Gastroesophageal sphincter (tissue), 4 donors: ENCODE measurements around the gene C11orf42. TPM values are rescaled to one million over a fixed set of nuclear protein-coding genes. Genes with fewer than 3 reads are reported as not detected.

ENCODE experiments used
- ATAC-seq: fragments of 150-250 bp; one replicate; pipeline ENCODE4 v1.9.1; 2016; ENCODE audit warnings: mild to moderate bottlenecking, moderate library complexity
- H3K27ac ChIP-seq, 4 donors: fragments of 200-600 bp; sonication (generic) in 3 of 4; 1 replicate in 3 of 4; 2 replicates in 1 of 4; pipeline ENCODE4 v1.5.1; 2016 to 2019
- H3K27me3 ChIP-seq: fragments of 200-600 bp; sonication (generic); one replicate; pipeline ENCODE4 v1.5.1; 2019
- H3K36me3 ChIP-seq, 2 donors: fragments of 200-600 bp; sonication (generic); one replicate each; pipeline ENCODE4 v1.5.1; 2019; ENCODE audit warnings: control low read depth in 1 of 2
- H3K4me1 ChIP-seq, 3 donors: fragments of 200-600 bp; sonication (generic); 1 replicate in 2 of 3; 2 replicates in 1 of 3; pipeline ENCODE4 v1.5.1; 2016 to 2019; ENCODE audit warnings: control low read depth in 2 of 3
- H3K4me3 ChIP-seq, 2 donors: fragments of 200-600 bp; sonication (generic); one replicate each; pipeline ENCODE4 v1.5.1; 2019; ENCODE audit warnings: mild to moderate bottlenecking in 1 of 2, moderate library complexity in 1 of 2
- H3K9me3 ChIP-seq, 3 donors: fragments of 200-600 bp; sonication (generic); one replicate each; pipeline ENCODE4 v1.5.1; 2017 to 2019; ENCODE audit warnings: control low read depth in 2 of 3
- CTCF ChIP-seq, 4 experiments: fragments of 200-600 bp in 2 of 4; fragments of 450-650 bp in 2 of 4; sonication (generic) in 1 of 4; IDR thresholded peaks; one replicate each; pipeline ENCODE4 v1.5.1; 2017 to 2019; ENCODE audit warnings: antibody characterized with exemption in 4 of 4, mild to moderate bottlenecking in 2 of 4, moderate library complexity in 2 of 4
- EP300 ChIP-seq: sonication (generic); formaldehyde crosslinking; IDR thresholded peaks from one replicate; pipeline ENCODE4 v1.6.1; 2017; ENCODE audit warnings: antibody characterized with exemption, mild to moderate bottlenecking
- POLR2A ChIP-seq, 2 donors: fragments of 450-650 bp; IDR thresholded peaks; one replicate each; pipeline ENCODE4 v1.6.1; 2017; ENCODE audit warnings: antibody characterized with exemption in 2 of 2, mild to moderate bottlenecking in 2 of 2, moderate library complexity in 1 of 2
- POLR2AphosphoS5 ChIP-seq: sonication (generic); formaldehyde crosslinking; IDR thresholded peaks from one replicate; pipeline ENCODE4 v1.6.1; 2017; ENCODE audit warnings: antibody characterized with exemption
- WGBS, 2 donors: methylation state at CpG; one replicate each; pipeline ENCODE4 v1.1.5; 2018; ENCODE audit warnings: low coverage in 1 of 2; 5-methylcytosine and 5-hydroxymethylcytosine counted together
- total RNA-seq, 4 donors: library from RNA; depleted of rRNA; stranded (reverse); fragments of >200 nt; gene quantifications; one replicate each; pipeline ENCODE4 v1.1.0, GENCODE V29; 2016

Gene C11orf42
- total RNA-seq, 4 donors from 2014 or later, result not detected

DNA sequence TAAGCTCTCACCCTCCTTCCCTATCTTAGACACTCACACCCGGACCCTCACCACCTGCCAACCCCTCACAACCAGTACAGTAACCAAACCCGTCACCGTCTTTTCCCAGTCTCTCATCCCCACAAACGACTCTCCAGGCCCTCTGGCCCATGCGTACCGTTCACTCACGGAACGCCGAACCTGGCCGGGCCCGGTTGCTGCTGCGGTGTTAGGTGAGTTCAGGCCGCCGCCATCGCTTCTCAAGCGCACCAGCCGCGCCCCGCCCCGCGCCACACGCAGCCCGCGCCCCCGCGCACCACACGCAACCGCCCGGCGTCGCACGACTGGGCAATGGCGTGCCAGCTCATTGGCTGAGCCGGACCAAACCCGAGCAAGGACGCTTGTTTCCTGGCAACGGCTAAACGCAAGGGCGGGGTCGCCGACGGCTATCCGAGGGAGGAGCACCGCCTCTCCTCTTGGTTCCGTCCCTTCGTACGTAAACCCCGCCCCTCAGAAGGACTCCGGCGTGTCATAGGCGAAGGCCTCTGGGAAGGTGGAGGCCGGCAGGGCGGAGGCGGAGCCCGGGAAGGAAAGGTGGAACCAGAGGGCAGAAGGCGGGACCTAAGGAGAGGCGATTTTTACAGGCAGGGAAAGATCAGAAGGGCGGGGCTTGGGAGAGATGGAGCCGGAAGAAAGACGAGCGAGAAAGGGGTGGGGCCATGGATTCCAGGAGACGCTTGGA, 29.2 kb downstream of the C11orf42 start, which contains the start of gene FHIP1B:
Gene FHIP1B (minus strand): TSS at position 250 of the 721 bp plus-strand sequence. CDS start 10,120 bp downstream, outside the sequence.
- WGBS, 2 donors, result 0% methylated on average over 17 to 21 of the region's 62 CpGs
- Histone ChIP-seq H3K4me3 (peak within 1 kb of the TSS; percentile 78 to 79), H3K4me1 (peaks cover 0 to 32% (median 9%) of the 10 kb centered on the region in 3 donors), H3K27me3 (no peaks in the 10 kb centered on the region), H3K9me3 (no peaks in the 10 kb centered on the region), H3K27ac (peak within 1 kb of the TSS; percentile 73 to 91 (median 88)), H3K36me3 (no peaks in the 10 kb centered on the region)
- ATAC-seq, result peak; percentile 97
- TF ChIP-seq POLR2AphosphoS5, result peak; percentile 62
- no peak for TF ChIP-seq EP300
- TF ChIP-seq POLR2A (IDR thresholded peaks at IDR 0.05), result peak; percentile 60 to 62

GRCh38 chr11:6237266-6237665, 31.9 kb downstream of the C11orf42 start:
- Histone ChIP-seq H3K36me3 (no peaks in the 10 kb centered on the region), H3K27me3 (no peaks in the 10 kb centered on the region), H3K9me3 (no peaks in the 10 kb centered on the region), H3K4me1 (peaks cover 0 to 19% (median 9%) of the 10 kb centered on the region in 3 donors), H3K27ac (no peak overlapping the region), H3K4me3 (no peak overlapping the region)
- TF ChIP-seq CTCF (IDR thresholded peaks at IDR 0.05) (no peak), EP300 (no peak), POLR2A (IDR thresholded peaks at IDR 0.05) (no peak), POLR2AphosphoS5 (no peak)
- 81 to 89% methylated on average over 4 of the region's 4 CpGs for WGBS, 2 donors
- no peak for ATAC-seq

GRCh38 chr11:6237761-6238302, 32.5 kb downstream of the C11orf42 start:
- Histone ChIP-seq H3K27ac (no peak overlapping the region), H3K9me3 (no peaks in the 10 kb centered on the region), H3K27me3 (no peaks in the 10 kb centered on the region), H3K36me3 (no peaks in the 10 kb centered on the region), H3K4me3 (no peak overlapping the region), H3K4me1 (peaks cover 0 to 14% (median 9%) of the 10 kb centered on the region in 3 donors)
- no peak for ATAC-seq
- 80 to 89% methylated on average over 3 to 5 of the region's 5 CpGs for WGBS, 2 donors
- TF ChIP-seq EP300, result no peak
- TF ChIP-seq POLR2AphosphoS5, result no peak
- TF ChIP-seq CTCF (IDR thresholded peaks at IDR 0.05), result no peak
- no peak for TF ChIP-seq POLR2A (IDR thresholded peaks at IDR 0.05)

DNA sequence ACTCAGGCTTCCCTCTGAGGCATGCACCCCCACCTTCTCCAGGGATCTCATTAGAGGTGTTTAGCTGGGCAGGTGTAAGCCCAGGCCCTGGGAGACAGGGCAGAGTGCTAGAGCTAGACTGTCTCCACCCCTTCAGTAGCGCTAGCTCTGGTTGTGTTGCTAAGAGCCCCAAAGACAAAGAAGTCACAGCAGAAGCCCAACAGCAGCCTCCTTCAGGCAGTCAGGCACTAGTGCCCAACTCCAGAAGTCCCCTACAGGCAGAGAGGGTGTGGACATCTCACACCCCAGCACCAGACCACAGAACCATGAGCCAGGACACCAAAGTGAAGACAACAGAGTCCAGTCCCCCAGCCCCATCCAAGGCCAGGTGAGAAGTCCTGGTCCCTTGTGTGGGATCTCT, 33.5 kb downstream of the C11orf42 start, which contains the start of gene CNGA4:
Gene CNGA4 (plus strand): TSS at position 188 of the 400 bp plus-strand sequence. CDS start 118 bp downstream, at position 306.
- 100% methylated on average over 1 of the region's 1 CpG; no CpG with 5 or more reads in 1 of the 2 donors for WGBS, 2 donors

More for the DNA sequence above, 33.5 kb downstream of the C11orf42 start, which contains the start of gene CNGA4:
- no peak within 1 kb of the TSS for H3K27ac ChIP-seq
- no peak within 1 kb of the TSS for H3K4me3 ChIP-seq
- TF ChIP-seq POLR2A (IDR thresholded peaks at IDR 0.05) (no peak), EP300 (no peak), POLR2AphosphoS5 (no peak), CTCF (IDR thresholded peaks at IDR 0.05) (no peak)
- ATAC-seq, result no peak
- no peaks in the 10 kb centered on the region for H3K36me3 ChIP-seq
- no peaks in the 10 kb centered on the region for H3K27me3 ChIP-seq
- H3K9me3 ChIP-seq, result no peaks in the 10 kb centered on the region
- H3K4me1 ChIP-seq, result peaks cover 0 to 3% (median under 1%) of the 10 kb centered on the region in 3 donors
